Thoracic aorta (tissue), 2 donors: ENCODE data around the gene E4F1. TPM values are rescaled to one million over a fixed set of nuclear protein-coding genes. Genes with fewer than 3 reads are reported as not detected.
"Not testable (repeated sequence)": the region's sequence is repeated elsewhere in the genome, so short reads cannot be mapped to it uniquely, and the experiment has no call there.

ENCODE experiments used
- ATAC-seq: fragments of 150-250 bp; one replicate; pipeline ENCODE4 v1.8.0; 2017; ENCODE audit warnings: low read depth; ENCODE audit not compliant: insufficient number of reproducible peaks, low FRiP score
- DNase-seq: peaks from one replicate; pipeline ENCODE4 v3.0.0-alpha.2; 2020; ENCODE audit warnings: low spot score
- H3K27ac ChIP-seq, 2 donors: fragments of 200-600 bp; sonication (generic); 1 replicate in 1 of 2; 2 replicates in 1 of 2; pipeline ENCODE4 v1.5.1; 2016; ENCODE audit warnings: mild to moderate bottlenecking in 2 of 2, moderate library complexity in 2 of 2
- H3K27me3 ChIP-seq: fragments of 200-600 bp; sonication (generic); replicated peaks from 2 replicates; pipeline ENCODE4 v1.6.0; 2016; ENCODE audit warnings: mild to moderate bottlenecking; ENCODE audit not compliant: insufficient read depth
- H3K36me3 ChIP-seq: fragments of 200-600 bp; sonication (generic); one replicate; pipeline ENCODE4 v1.5.1; 2016
- H3K4me1 ChIP-seq, 2 donors: fragments of 200-600 bp; sonication (generic); 1 replicate in 1 of 2; 2 replicates in 1 of 2; pipeline versions ENCODE4 v1.5.1 to v1.6.0; 2016; ENCODE audit warnings: low read depth in 2 of 2, mild to moderate bottlenecking in 1 of 2; ENCODE audit not compliant: control insufficient read depth in 1 of 2
- H3K4me3 ChIP-seq: fragments of 200-600 bp; sonication (generic); 2 replicates; pipeline ENCODE4 v1.5.1; 2016; ENCODE audit warnings: mild to moderate bottlenecking
- H3K9me3 ChIP-seq: fragments of 200-600 bp; sonication (generic); 2 replicates; pipeline ENCODE4 v1.5.1; 2016
- total RNA-seq, 2 donors: library from RNA; depleted of rRNA; stranded (reverse); fragments of >200 nt; gene quantifications; one replicate each; pipeline versions ENCODE4 v1.1.0 to v1.2.3, GENCODE V29; 2016
- TF ChIP-seq, protein P1 (sequence below): fragments of 200-600 bp; sonication (generic); IDR thresholded peaks from one replicate; pipeline ENCODE4 v1.5.1; 2019; ENCODE audit warnings: antibody characterized with exemption

Gene E4F1
- total RNA-seq, 2 donors from 2014 or later = 44.0 to 50.2 TPM

DNA sequence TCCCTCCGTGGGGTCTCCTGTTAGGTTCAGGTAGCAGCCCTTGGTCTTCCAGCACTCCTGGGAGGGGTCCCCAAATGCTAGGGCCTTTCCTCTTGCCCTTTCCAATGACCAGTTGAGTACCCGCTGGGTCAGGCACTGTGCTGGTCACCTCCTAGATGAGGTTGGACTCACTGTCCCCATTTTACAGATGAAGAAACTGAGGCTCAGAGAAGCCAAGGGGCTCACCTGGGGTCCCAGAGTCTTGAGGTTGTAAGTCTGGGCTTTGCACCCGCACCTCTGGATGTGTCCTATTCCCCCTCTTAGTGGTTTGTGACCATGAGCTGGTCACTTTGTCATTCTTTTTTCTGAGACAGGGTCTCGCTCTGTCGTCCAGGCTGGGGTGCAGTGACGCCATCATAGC is 25.6 kb upstream of the E4F1 start:
- Histone ChIP-seq H3K4me1 (peaks cover 5 to 13% of the 10 kb centered on the region in 2 donors), H3K36me3 (no peaks in the 10 kb centered on the region), H3K4me3 (no peak overlapping the region), H3K9me3 (no peaks in the 10 kb centered on the region), H3K27ac (no peak overlapping the region), H3K27me3 (peaks cover 8% of the 10 kb centered on the region)
- ATAC-seq (no peak), DNase-seq (no peak)
- TF ChIP-seq, protein P1, sequence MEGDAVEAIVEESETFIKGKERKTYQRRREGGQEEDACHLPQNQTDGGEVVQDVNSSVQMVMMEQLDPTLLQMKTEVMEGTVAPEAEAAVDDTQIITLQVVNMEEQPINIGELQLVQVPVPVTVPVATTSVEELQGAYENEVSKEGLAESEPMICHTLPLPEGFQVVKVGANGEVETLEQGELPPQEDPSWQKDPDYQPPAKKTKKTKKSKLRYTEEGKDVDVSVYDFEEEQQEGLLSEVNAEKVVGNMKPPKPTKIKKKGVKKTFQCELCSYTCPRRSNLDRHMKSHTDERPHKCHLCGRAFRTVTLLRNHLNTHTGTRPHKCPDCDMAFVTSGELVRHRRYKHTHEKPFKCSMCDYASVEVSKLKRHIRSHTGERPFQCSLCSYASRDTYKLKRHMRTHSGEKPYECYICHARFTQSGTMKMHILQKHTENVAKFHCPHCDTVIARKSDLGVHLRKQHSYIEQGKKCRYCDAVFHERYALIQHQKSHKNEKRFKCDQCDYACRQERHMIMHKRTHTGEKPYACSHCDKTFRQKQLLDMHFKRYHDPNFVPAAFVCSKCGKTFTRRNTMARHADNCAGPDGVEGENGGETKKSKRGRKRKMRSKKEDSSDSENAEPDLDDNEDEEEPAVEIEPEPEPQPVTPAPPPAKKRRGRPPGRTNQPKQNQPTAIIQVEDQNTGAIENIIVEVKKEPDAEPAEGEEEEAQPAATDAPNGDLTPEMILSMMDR = no peak

DNA sequence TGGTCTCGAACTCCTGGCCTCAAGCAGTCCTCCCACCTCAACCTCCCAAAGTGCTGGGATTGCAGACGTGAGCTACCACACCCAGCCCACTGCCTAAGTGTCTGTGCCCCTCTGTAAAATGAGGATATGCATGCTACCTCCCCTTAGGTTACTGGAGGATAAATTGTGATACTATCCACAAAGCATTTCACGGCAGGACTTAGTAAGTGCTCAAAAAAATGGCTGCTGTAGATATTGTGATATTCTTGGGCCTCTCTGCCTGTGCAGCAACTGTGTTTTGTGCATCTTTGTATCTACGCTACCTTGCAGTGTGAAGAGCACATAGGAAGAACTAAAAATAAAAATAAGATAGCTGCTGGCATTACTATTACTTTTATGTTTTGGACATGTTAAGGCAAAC is 25.1 kb upstream of the E4F1 start:
- TF ChIP-seq, protein P1 = no peak
- Histone ChIP-seq H3K36me3 (no peaks in the 10 kb centered on the region), H3K27me3 (peaks cover 8% of the 10 kb centered on the region), H3K4me3 (no peak overlapping the region), H3K27ac (no peak overlapping the region), H3K9me3 (no peaks in the 10 kb centered on the region), H3K4me1 (peaks cover 5 to 13% of the 10 kb centered on the region in 2 donors)
- DNase-seq (no peak), ATAC-seq (no peak)

DNA sequence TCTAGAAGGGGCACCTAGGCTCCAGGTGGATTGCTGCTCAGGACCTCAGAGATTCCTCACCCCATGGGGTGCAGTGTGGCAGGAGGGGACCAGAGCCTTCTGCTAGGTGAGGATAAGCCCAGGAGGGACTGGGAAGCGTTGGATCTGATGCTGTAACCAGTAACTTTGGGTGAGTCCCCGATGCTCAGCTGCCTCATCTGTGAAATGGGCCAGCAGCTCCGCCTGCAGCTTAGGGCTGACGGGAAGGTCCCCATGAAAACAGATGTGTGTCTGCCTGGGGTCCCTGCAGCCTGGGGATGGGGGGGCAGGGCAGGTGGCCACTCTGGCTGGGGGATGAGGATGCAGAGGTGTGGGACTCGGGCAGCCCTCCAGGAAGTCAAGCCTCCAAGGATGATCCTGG is 24.3 kb upstream of the E4F1 start:
- Histone ChIP-seq H3K36me3 (no peaks in the 10 kb centered on the region), H3K9me3 (no peaks in the 10 kb centered on the region), H3K27ac (no peak overlapping the region), H3K27me3 (peaks cover 8% of the 10 kb centered on the region), H3K4me1 (peaks cover 5 to 13% of the 10 kb centered on the region in 2 donors), H3K4me3 (no peak overlapping the region)
- ATAC-seq (no peak), DNase-seq (no peak)
- TF ChIP-seq, protein P1 = no peak

DNA sequence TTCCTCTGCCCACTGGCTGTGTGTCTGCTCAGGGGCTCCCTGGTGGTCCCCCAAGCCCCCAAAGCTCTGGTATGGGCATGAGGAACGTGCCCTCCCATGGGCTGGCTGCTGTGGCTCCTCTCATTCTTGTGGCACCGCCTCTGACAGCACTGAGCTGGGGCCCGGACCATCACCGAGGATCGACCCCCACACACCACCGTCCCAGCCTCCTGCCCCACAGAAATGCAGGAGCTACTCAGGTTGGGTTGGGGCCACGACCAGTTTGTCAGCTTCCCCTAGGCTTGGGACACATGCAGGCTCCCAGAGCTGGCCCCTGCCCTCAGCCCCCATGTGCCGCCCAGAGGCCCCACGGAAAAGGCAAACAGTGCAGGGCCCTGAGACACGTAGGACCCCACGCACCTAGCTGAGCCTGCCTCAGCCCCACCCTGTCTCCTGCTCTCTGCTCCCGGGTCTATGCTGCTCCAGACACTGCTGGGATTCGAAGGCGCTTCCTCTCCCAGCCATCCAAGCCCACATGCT is 23.7 kb upstream of the E4F1 start:
- H3K4me1 ChIP-seq = peaks cover 5 to 18% of the 10 kb centered on the region in 2 donors
- TF ChIP-seq, protein P1 = no peak
- H3K9me3 ChIP-seq = no peaks in the 10 kb centered on the region
- no peak overlapping the region for H3K27ac ChIP-seq
- ATAC-seq (no peak), DNase-seq (no peak)
- peaks cover 8% of the 10 kb centered on the region for H3K27me3 ChIP-seq
- H3K36me3 ChIP-seq = no peaks in the 10 kb centered on the region
- no peak overlapping the region for H3K4me3 ChIP-seq

DNA sequence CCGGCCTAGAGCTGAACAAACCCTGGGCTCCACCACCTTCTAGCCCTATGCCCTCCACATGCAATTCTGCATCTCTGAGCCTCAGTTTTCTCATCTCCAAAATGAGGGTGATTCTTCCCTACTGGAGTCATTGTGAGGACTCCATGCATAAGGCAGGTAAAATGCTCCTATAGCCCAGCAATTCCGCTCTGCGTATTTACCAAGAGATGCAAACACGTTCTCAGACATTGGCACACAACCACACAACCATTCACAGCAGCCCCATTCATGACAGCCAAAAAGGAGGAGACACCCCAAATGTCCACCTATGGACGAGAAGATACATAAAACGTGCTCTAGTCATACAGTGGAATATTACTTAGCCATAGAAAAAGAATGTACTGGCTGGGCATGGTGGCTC is 23.1 kb upstream of the E4F1 start:
- Histone ChIP-seq H3K9me3 (no peaks in the 10 kb centered on the region), H3K27me3 (peaks cover 6% of the 10 kb centered on the region), H3K36me3 (no peaks in the 10 kb centered on the region), H3K27ac (no peak overlapping the region), H3K4me1 (peaks cover 5 to 21% of the 10 kb centered on the region in 2 donors), H3K4me3 (no peak overlapping the region)
- TF ChIP-seq, protein P1 = no peak
- DNase-seq = no peak
- ATAC-seq = no peak

DNA sequence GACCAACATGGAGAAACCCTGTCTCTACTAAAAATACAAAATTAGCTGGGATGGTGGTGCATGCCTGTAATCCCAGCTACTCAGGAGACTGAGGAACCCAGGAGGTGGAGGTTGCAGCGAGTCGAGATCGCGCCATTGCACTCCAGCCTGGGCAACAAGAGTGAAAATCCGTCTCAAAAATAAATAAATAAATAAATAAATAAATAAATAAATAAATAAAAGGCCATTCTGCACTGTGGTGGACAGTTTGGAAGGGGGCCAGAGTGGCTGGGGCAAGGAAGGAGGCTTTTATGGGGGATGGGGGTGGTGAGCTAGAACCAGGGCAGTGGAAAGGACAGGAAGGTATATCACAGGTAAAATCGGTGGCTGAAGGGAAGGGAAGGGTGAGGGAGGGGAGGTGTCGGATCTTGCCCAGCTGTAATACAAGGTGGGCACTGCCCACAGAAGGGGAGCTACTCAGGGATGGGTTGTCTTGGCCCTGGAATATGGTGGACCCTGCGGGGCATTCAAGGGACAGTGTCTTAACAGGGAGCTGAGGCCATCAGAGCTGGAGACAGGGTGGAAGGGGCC is 20.2 kb upstream of the E4F1 start:
- ATAC-seq, H3K27ac ChIP-seq, H3K27me3 ChIP-seq, H3K9me3 ChIP-seq, H3K4me3 ChIP-seq, DNase-seq, H3K36me3 ChIP-seq: not testable (repeated sequence)
- peaks cover 7 to 20% of the 10 kb centered on the region in 2 donors for H3K4me1 ChIP-seq
